GM18867 (cell line): ENCODE results near the gene TBC1D4.
A peak's percentile ranks its signal among the peaks of the same experiment; 100 is the strongest.
"Not testable (repeated sequence)": the region's sequence is repeated elsewhere in the genome, so short reads cannot be mapped to it uniquely, and the experiment has no call there.

Experiments used
- ATAC-seq: cut with Tn5 transposase; IDR thresholded peaks from one replicate; pipeline ENCODE4 v1.9.1; 2021; ENCODE audit warnings: mild to moderate bottlenecking, moderate library complexity; ENCODE audit not compliant: unreplicated experiment

Gene TBC1D4

DNA sequence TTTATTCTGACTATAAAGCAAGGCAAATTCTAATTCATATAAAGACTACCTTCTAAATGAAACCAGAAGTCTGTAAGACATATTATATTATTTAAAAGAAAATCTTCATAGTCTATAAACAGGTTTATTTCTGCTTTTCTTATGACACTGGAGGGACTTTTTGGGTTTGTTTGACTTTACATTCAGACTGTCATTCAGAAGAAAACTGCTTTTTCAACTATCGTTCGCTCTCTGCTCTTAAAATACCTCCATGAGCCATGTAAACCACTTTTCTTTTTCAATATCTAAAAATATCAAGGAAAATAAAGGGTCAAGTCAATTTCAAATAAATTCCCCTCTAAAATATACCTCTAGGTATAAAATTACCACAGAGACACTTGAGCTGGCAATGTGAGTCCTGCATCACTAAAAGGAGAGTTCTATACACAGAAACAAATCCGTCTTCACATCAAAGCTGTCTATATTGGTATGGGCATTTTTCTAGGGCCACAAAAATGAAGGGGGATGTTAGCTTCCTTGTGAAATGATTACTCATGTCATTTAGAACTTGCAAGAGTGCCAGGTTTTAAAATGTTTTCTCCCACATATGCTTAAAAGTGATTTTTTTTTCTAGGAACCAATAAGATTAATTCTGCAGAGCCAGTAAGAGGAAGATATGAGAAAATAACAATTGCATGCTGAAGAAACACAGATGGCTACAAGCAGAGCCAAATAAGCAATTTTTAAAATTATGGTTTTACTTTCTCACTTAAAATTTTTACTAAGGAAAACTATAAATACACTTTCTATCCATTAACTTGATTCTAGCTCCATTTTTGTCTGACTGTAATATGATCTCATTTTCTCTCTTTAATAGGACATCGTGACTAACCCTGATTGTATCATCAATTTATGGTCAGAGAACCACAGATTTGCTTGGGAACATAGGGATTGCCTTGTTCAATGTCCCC is 181.8 kb downstream of the TBC1D4 start:
- peak; percentile 72 for ATAC-seq

DNA sequence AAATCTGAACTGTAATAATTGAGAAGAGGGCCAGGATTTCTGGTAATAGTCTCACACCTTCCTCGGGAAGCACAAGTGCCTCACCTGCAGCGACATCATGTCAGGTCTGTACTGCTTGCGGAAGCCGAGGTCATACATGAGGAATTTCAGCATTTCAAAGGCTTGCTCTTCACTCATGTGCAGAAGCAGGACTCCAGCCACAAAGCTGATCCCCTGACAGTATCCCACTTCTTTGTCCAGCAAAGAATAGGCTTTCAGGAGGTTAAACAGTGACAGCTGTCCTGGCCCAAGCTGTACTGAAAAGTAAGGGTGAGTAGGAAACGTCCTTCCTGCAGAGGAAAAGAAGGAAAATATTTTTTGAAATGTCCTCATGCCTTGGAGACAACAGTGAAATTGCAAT is 182.7 kb downstream of the TBC1D4 start:
- ATAC-seq, result no peak

DNA sequence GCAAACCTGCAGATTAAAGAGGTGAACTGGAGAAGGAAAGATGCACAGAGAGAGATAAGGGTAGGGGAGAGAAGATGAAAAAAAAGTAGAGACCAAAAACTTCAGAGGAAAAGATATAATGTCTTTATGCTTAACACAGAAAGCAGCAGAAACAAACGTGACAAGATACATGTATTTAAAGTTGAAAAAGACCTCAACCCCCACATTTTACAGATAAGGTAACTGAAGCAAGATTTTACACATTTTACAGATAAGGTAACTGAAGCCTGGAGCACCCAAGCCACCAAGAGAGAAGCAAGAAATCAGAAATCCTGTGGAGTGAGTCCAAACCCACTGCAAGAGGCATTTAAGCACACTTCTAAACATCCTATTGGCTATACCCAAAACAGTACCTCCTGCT is 185.3 kb downstream of the TBC1D4 start:
- ATAC-seq, result no peak

DNA sequence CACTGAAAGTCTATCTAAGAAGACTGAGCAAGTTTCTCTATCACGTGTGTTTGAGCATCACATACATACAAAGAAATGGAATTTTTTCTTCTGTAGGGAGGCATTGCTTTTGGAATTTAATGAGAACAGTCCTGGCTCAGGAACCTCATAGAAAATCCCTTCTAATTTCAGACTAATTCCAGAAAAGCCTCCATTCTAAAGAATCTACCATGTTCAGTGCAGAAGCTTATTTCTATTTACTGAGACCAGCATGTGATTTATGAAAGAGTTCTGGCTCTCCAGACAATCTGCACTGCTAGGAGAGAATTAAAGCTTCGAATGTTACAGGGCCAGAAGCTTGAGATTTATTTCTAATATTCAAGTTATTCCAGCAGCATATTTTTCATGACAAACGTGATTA is 186.8 kb downstream of the TBC1D4 start:
- ATAC-seq, result no peak

DNA sequence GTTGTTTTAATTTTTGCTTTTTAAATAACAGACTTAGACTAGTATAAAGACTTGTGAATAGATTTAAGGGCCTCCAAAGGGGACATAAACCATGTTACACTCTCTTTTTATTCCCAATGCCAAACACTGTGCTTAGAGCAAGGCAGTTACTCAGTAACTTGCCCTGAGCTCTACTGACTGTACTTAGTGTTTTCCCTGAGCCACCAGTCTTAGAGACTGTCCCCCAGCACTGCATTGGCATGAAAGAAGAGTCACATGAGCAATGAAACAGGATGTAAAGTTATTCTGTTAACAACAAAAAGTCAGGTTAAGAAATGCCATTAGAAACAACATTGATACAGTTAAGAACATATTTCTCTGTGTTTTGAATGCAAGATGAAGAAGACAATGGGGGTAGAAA is 187.9 kb downstream of the TBC1D4 start:
- ATAC-seq, result no peak

DNA sequence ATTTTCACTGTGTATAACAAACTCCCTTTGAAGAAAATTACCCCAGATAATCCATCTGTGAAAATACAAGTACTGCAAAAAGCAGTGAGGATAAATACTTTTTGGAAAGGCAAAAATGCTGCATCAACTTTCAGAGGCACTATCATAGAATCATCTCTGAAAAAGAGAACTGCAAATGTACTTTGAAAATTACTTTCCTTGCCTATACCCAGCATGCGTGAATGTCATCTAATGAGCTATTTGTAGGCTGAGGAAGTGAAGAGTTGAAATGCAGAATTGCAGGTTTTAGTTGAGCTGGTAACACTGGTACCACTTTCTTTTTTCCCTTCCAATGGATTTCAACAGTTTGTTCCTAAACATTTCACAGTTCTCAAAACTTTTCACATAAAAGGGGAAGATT is 196.7 kb downstream of the TBC1D4 start:
- peak; percentile 58 for ATAC-seq

DNA sequence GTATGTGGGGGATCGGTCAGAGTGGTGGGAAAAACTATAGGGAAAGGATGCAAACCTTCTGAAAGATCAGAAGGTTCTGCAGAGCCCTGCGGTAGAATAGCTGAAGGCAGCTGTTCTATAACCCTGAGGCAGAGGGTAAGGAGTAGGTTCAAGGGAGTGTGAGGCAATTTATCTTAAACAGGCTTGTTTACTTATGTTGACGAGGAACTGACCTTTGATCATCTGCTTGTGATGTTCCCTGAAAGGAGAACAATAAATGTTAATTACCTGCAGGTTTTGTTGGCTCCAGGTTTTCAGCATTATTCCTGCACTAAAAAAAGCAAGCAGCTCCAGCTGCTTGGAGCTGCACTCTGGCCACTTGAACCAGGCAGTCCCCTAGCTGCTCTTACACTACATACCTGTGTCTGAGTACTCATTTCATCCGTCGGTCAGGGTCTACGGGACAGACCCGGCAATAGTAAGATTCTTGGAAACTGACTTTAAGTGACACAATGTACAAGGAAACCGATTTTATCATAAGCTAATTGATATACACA is 202.1 kb downstream of the TBC1D4 start:
- no peak for ATAC-seq

DNA sequence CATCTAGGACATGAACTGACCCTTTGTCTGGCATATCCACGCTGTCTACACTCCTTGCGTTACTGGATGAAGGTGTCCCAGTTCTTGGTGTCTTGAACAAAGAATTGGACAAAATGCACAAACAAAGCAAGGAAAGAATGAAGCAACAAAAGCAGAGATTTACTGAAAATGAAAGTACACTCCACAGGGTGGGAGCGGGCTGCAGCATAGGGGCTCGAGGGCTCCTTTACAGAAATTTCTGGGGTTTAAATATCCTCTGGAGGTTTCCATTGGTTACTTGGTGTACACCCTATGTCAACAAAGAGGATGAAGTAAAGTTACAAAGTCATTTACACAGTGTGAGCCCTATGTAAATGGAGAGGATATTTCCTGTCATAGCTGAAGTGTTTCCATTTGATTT is 208.3 kb downstream of the TBC1D4 start:
- not testable (repeated sequence) for ATAC-seq

DNA sequence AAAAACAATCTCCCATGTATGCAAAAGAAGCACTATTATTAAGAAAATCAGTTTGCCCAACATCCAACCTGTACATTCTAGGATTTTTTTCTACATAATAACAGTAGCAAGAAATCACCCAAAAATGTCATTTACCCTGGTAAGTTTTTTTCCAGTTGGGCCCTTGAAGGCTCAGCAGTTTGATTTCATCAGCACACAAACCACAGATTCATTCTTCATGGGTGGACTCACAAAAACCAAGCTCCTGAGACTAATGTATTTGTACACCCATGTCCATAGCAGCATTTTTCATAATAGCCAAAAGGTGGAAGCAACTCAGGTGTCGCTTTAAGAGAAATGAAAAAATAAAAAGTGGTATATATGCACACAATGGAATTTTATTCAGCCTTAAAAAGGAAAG is 210.1 kb downstream of the TBC1D4 start:
- no peak for ATAC-seq

DNA sequence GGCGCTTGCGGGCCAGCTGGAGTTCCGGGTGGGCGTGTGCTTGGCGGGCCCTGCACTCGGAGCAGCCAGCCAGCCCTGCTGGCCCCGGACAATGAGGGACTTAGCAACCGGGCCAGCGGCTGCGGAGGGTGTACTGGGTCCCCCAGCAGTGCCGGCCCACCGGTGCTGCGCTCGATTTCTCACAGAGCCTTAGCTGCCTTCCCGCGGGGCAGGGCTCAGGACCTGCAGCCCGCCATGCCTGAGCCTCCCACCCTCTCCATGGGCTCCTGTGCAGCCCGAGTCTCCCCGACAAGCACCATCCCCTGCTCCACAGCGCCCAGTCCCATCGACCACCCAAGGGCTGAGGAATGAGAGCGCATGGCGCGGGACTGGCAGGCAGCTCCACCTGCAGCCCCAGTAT is 213.5 kb downstream of the TBC1D4 start:
- ATAC-seq, result not testable (repeated sequence)

DNA sequence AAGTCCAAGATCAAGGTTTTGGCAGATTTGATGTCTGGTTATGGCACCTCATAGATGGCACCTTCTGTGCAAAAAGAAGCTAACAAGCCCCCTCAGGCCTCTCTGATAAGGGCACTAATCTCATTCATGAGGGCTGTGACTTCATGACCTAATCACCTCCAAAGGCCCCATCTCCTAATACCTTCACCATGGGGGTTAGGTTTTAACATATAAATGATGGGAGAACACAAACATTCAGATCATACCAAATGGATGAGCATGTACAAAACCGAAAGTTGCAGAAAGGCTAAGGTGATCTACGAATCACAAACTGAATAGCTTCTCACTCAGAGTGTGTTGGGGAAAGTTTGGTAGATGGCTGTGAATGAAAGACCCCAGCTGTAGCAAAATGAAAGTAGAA is 217.4 kb downstream of the TBC1D4 start:
- no peak for ATAC-seq

DNA sequence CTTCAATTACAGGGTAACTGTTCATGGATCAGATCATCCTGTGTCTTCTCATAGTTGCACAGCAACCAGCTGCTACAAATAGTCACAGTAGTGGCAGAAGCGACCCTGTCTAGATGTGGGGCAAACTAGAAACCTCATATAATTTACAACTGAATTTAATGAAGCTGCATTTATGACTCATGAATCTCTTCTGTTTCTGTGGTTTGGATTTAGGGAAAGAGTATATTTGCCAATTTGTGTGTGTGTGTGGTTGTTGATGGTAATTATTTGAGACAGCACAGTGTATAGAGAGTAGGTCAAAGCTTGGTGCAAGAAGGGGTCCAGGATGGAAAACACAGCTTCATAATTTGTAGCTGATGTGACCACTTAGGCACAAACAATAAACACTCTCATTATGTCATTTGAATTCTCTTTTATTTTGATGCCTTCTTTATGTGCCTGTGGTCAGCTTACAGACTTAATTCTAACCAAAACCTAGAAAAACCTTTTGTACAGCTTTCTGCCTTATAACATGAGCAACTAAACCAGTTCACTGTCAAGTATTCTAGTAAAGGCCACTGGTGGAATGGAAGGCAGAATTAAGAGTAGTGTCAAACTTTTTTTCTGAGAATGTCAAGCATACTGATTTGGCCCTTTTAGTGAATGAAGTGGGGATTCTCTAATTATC is 218.1 kb downstream of the TBC1D4 start:
- ATAC-seq, result no peak

DNA sequence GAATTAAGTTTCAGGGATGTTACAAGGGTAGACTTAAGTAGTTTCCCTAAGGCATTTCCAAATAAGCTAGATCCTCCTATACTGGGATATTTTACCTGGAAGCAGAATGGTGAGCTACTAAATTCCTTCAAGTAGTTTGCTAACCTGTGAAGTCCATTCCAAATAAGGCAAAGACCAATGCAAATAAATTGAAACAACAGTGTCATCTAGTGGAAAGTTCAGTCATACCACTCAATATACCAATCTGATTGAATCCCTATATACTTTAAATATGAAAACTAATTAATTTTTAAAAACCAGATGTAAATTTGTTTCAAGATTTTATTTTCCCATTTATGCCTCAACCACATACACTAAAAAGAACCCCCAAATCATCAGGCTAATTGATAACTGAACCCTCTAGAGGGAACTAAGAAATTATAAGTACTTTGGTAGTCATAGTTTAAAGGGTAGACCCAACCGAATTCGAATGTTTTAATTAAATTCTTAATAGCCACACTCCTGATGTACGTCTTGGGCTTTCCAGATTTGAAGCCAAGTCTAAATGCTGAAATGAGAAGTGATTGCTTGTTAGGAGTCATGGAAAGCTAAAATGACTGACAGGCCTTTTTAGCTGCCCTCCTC is 223.7 kb downstream of the TBC1D4 start:
- peak; percentile 70 for ATAC-seq

DNA sequence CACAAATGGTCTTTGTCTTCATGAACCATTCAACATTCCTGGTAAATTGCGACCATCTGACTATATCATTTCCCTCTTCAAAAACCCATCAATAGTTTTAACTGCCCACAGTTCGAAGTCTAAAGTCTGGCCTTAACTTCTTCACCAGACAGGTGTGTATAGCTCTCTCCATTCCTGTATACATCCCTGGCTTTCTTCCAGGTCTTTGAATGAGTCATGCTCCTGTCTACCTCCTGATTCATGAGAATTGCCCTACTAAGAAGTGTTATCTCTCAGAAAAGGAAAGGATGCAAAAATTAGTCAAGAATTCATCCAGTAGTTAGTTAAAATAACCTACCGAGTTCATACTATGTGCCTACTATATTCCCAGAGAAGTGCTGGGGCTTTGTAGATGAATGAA is 225.0 kb downstream of the TBC1D4 start:
- ATAC-seq, result no peak

DNA sequence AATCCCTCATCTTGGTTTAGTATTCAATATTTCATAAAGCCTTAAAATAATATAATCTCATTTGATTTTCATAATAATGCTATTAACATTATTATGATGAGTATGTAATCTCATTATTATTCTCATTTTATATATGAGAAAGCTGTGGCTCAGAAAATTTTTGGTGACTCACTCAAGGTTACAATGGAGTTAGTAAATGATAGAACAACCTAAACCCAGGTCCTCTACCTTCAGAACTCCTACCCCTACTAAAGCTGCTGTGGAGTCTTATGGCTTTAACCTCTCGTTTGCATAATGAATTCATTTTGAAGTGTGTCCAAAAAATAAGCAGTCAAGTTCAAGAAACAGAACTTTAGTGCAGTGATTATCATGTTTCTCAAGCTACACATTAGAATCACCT is 226.3 kb downstream of the TBC1D4 start:
- ATAC-seq, result no peak

DNA sequence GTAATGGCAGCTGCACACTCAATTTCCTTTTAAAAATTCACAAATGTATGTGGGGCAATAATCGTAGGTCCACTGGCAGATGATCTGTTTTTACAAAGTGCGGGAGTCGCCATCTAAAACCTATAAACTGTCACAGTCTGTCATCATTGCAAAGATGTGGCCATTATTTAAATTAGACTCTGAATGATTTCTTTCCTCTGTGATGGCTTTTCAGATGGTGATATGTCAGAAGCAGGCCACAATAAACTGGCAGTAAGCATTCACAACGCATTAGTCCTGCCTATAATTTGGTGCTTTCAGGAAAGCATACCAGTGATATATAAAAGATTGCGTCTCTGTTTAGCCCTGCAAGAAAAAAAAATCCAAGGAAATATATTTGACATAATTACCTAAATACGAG is 226.8 kb downstream of the TBC1D4 start:
- ATAC-seq, result no peak

DNA sequence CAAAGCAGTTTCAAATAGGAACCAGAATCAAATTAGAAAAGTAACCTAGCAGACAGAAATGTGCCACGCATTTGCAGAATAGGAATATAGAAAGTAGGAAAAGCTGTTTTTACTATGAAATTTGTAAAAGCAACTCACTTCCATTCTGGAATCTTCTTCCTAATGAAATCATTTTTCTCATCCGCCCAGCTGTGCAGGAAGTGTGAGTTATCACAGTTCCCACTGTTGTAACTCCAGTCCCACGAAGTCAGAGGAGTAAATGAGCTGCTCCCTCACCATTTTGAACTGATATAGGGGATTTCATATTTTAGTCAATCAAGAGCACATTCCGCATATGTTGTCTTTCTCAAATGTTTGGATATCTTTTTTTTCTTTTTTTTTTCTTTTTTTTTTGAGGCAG is 230.8 kb downstream of the TBC1D4 start:
- ATAC-seq, result no peak

DNA sequence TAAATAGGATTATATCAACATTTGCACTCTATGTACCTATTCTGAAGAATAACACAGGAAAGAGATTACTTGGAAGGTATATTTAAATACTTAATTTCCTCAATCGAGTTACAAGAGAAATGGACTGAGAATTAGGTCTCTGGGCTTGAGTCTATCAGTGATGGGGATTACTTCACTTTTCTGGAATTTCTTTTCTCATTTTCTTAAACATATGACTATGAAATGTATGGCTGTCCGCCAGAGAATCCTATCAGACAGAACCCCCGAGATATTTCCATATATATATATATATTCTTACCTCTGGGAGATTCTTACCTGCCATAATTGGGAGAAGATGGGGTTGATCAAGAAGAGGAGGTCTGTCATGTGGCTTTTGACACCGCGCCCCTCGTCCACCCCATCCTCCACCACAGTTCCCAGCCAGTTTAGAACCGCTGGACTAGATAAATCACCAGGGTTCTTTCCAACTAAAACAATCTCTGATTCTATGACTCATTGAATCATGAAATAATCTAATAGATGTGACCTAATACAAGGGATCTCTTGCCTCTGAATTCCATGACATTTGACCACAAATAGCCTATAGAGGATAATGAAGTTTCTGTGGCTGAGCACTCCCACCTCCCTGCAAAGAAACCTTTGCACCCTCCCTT is 231.3 kb downstream of the TBC1D4 start:
- ATAC-seq, result no peak

DNA sequence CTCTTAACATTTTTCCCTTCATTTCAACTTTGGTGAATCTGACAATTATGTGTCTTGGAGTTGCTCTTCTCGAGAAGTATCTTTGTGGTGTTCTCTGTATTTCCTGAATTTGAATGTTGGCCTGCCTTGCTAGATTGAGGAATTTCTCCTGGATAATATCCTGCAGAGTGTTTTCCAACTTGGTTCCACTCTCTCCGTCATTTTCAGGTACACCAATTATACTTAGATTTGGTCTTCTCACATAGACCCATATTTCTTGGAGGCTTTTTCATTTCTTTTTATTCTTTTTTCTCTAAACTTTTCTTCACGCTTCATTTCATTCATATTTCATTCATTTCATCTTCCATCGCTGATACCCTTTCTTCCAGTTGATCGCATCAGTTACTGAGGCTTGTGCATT is 236.4 kb downstream of the TBC1D4 start:
- not testable (repeated sequence) for ATAC-seq

DNA sequence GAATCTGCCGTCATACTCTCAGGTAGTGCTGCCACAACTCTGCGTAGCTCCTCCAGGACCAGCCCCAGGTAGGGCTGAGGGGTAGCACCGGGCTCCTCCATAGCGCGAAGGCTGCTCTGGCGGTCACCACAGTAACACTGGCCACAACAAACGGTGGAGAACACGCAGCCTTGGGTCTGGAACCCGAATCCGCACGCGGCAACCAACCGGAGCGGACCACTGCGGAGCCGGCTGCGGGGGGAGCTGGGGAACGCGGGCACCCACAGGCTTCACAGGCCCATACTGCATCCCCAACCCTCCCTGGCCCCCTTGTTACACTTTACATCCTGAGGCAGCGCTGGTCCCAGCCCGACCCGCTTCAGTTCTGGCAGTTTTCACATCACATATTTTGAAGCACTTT is 241.7 kb downstream of the TBC1D4 start:
- not testable (repeated sequence) for ATAC-seq

DNA sequence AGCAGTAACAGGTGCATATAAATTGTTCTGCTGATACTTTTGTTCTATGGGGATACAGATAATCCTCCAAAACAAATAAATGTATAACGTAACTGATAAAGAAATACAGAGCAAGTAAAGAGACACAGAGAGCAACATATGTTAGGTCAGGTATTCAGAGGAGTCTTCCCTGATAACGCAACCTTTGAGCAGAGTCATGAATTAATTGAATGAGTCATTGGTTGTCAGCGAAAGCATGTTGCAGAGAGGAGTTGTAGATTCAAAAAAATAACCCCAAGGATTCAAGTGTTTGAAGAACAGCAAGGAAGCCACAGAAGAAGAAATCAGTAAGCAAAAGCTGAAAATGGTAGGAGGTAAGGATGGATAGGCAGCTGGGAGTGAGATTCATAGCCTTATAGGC is 245.2 kb downstream of the TBC1D4 start:
- ATAC-seq, result no peak
